Brain pericyte (primary cell): ENCODE results near the gene KMO.

ENCODE experiments used
- DNase-seq: peaks from one replicate; pipeline ENCODE4 v3.0.0-alpha.2; 2012; ENCODE audit warnings: low read depth, low spot score

The KMO gene

DNA sequence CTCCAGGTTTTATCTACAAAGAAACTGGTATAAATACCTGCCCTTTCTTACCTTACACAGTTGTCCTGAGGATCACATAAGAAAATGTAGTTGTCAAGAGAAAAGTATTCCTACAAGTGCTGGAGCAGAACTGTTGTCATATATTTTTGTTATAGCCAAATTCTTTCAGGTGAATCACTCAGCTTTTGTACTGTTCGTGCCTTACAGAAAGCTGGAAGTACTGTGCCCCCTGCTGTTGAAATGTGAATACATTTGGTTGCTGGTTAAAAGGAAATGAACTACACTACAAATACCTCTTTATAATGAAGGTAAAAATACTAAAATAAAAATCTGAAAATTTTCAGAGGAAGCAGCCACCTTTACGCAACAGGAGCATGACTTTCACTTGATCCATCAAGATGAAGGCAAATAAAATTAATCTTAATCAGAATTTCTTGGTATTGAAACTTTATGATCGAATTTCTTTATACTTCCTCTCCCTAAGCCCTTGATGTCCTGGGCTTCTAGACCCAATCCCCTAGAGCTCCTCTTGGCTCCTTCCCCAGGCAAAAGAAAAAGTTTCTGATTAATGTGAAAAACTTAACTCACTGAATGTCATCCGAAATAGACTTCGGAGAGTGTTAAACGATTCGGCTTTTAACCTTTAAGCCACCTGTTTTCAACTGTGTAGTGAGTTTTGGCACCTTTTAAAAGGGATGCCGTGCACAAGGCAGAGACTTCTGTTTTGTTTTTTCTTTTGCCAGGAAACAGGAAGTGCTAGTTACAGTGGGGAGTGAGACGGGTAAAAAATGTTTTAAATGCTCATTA, 95.5 kb downstream of the KMO start:
- no peak for DNase-seq

DNA sequence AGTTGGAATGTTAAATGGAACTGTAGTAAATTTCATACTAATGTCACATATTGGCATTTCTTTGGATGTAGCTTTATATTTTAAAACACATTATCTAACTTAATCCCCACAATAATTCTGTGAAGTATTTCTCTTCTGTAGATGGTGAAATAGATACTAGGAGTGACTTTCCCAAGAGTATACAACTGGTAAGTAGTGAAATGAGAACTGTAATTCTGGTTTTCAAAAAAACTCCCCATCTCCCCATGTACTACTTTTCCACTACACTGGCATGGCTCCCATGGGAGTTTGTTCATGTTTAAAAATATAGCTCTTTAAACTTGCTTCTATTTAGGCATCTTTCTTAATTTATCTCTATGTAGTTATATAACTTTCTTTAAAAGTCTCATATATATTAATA, 97.8 kb downstream of the KMO start:
- no peak for DNase-seq

DNA sequence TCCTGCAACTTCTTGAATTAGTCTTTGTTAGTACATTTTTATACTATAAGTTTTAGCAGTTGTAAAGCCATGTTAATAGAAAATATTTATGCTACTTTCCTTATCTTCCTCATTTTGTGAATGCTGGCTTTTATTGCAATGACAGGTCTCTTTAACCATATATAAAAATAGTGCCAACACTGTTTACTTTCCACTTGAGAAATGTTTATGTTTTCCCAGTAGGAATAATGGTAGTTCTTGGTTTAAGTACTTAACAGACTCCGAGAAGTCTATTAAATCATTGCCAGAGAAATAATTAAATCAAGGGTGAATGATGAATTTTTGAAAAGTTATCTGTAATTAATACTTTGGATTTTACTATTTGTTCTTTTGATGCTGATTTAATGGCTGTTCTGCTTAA, 98.3 kb downstream of the KMO start:
- no peak for DNase-seq

DNA sequence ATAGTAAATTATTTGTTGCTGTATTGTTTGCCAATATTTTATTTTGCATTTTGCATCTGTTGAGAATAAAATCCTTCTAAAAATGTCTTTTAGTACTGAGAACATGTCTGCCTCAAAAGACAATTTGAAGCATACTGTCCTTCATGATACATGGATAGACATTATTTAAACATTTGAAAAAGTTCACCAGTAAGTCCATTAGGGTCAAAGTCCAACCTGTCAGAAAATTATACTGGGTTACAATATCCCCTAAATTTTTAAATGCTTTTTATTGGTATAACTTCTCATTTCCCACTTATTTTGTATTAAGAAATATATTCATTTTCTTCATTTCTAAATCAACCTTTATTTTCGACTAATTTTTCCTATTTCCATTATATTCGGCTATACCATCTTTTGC, 98.7 kb downstream of the KMO start:
- DNase-seq: no peak

DNA sequence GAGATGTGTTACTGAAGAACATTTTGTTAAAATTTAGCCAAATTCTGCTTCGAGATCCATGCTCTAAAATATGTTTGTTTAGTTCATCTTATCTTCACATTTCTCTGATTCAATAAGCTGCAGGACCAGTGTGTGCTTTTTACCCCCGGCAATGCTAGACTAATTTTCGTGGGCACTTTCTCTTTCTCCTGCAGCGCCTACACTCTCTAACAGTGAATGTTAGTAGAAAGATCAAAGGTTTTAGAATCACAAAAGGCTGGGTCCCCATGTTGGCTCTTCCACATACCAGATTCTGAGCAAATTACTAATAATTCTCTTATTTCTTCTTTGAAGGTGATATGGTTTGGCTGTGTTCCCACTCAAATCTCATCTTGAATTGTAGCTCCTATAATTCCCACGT, 99.5 kb downstream of the KMO start:
- DNase-seq: no peak

DNA sequence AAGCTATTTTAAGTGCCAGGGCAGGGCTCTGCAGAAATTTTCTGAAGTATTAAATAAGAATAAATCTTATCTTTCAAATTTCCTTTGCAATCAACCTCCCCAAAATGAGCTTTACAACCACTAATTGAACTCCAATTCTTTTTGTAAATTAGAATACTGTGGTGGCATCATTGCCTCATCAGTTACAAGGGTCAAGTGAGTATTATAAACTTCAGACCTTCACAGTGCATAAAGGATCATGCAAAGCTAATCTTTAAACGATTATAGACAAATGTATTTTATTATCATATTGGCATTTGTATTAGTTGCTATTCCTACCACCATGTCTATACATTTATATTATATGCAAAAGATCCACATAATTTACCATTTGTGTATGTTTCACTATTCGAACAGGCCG, 100.8 kb downstream of the KMO start:
- no peak for DNase-seq

DNA sequence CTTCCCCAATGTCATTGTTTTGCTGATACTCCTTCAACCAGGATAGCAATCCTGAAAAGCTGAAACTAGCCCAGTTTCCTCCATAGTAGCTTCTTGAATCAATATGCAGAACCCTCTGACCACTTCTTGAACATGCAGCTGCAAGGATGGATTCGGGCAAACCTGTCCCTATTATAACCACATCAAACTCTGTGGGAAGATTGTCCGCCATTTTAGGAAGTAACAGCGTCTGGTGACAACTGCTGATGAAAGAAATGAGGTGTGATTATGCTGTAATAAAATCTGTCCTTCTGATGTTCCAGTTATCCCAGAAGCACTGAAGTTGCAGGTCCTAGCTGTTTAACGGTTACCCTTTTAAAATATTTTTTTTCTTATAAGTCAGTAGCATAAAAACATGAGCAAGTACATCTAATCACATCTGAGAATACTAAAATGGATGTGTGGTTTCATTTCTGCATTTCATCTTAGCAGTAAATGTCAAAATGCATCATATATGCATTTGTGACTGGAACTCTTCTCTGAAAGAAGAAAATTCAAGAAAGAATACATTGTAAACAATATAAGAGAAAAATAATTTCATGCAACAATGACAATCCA, 103.5 kb downstream of the KMO start:
- DNase-seq: no peak

DNA sequence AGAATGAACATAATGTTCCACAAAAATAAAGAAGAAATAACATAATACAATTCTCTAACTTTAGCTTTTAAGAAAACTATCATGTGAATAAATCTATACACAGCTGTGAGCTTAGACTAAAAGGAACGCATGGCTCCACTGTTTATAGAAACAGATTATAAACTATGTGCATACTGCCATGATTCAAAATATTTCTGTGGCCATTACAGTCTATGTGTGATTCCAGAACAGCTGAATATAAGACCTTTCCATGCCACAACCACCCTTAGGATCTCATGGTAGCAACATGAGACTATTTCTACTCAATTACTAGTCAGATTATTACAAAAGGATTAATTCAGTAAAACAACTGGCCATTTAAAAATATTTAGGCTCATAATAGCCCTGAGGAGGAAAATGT, 104.1 kb downstream of the KMO start:
- DNase-seq: no peak

DNA sequence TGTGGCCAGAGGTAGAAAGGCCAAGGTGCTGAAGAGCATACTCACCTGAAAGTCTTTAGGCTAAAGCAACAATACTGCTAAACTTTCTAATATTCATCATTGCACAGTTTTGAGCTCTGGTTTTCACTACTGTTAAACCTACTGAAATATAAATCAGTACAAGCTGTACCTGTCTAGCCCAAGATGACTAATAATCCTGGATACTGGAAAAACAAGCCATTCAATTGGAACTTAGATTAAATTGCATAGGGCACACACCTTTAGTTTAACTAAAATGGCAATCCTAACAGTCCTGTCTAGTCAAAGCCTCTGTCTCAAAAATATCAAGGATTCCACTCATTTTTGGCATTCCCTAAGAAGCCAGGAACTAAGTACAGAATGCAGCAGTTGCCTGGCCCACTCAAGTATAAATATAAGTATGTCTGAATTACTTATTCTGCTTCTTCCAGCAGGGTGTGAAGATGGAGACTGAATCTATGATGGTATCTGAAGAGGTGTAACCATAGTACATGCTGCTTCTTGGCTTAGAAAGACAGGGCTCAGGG, 104.9 kb downstream of the KMO start:
- no peak for DNase-seq

DNA sequence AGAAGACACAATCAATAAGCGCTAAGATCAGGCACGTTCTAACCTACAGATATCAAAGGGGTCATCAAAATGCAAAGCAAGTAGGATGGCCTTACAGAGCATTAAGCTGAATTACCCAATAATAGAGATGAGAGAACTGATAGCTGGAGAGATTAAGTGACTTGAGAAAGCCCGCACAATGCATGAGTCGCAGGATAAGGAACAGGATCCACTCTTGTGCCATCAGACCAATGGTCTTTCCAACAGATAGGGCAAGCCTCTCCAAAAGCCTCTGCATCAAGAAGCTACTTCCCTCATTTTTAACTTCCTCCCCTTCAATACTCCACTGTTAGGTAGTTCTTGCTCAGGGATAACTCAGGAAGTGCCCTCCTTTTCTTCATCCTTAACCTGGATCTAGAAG, 105.4 kb downstream of the KMO start:
- DNase-seq: no peak

DNA sequence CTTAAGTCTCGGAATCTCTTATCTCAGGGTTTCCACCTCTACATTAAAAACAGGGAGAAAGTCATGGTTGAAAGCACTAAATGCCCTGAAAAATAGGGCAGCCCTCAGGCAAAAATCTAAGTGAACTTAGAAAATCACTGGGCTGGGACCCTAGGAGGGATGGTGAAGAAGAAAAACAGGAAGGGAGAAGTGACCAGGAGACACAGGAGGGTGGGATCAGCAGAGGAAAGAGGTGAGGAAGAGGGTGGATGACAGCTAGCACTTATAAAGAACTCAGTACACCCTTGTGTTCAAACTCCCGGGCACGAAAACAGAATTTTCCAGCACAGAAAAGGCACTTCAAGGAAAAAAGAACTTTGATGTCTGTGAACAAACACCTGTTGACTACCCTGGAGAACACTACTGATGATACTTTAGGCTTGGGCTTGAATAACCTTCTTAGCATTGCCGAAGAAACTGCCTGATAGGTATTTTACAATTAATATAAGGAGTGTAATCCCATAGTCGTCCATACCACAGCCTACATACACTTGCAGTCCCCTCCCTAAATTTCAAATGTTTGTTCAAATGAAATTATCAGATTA, 106.0 kb downstream of the KMO start:
- no peak for DNase-seq

DNA sequence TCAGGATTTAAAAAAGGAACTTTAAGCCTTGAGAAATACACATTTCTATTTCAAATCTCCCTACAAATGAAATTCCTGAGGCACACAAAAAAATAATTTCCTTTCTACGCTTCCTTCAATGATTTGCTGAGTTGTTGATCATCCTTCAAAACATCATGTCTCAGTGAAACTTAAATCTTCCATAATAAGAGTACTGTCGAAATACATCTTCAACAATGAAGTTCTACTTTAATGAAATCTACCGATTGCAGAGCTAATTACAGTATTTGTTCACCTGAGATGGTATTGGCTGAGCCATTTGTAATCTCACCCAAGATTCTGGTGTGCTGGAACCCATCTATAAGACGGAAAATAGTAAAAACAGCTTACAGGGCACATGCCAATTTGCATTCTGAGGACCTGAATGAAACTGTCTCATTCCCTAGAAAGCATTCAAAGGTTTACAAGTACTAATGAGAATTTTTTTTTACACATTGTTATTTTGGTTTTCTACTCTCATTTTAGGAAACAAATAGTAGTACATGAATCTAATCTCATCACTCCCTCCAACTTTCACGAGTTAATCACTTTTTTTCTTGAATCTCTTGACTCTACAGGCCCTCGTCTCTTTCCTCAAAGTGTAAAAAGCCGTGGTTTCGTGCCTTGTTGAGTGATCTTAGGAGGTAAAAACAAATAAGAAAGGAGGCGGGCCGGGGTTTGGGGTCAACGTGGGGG, 106.9 kb downstream of the KMO start:
- no peak for DNase-seq

DNA sequence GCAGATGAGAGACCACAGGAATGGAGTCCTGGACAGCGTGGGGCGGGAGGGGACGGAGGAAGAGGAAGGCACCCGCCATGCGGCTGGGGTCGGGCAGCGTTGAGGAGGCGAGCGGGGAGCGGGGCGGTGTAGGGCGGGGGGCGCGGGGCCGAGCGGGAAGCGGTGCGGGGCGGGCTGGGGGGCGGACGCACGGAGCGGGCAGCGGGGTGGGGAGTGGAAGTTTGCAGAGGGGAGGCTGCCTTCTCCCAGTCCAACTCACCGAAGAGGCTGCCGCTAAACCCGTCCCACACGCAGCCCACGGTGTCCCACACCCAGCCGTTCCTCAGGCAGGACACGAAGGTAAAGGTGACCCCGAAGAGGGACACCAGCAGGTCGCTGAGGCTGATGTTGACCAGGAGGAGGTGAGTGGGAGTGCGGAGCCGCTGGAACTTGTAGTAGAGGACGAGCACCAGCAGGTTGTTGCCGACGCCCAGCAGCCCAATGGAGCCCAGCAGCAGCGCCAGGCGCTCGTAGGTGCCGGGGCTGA, 107.5 kb downstream of the KMO start:
- no peak for DNase-seq

DNA sequence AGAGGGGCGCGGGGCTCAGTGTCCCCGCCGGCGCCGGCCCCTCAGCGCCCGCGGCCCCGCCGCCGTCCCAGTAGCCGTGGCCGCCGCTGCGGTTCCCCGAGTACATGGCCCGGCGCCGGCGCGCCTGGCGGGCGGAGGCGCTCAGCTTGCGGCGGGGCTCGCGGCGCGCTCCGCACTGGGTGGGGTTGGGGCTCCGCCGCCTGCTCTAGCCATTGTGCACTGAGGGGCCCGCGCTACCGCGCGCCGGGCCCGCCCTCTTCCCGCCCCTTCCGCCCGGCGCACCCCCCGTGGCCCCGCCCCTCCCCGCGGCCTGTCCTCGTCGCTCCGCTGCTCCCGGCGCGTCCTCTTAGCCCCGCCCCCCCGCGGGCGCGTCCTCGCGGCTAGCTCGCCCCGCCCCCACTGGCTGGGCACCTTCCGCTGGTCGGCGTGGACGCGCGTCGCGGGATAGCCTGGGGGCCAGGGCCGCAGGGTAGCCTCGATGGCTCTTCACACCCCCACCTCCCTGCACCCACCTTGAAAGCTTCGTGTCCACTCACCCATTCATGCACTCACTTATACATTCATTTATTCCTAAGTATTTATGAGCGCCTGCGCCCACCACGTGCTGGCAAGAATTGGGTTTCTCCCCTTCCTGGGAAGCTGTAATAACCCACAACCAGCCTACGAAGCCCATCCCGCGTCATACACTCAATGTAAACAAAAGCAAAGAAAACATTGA, 108.1 kb downstream of the KMO start, which contains the start of the genes CHML and OPN3:
Gene CHML, minus strand, starts transcription at position 221 of the 718 bp plus-strand sequence. CDS start 4,603 bp downstream, outside the sequence.
Gene OPN3, minus strand, starts transcription at position 221 of the 718 bp plus-strand sequence. Its CDS starts 115 bp downstream, at position 106.
- peak; percentile 16 for DNase-seq

DNA sequence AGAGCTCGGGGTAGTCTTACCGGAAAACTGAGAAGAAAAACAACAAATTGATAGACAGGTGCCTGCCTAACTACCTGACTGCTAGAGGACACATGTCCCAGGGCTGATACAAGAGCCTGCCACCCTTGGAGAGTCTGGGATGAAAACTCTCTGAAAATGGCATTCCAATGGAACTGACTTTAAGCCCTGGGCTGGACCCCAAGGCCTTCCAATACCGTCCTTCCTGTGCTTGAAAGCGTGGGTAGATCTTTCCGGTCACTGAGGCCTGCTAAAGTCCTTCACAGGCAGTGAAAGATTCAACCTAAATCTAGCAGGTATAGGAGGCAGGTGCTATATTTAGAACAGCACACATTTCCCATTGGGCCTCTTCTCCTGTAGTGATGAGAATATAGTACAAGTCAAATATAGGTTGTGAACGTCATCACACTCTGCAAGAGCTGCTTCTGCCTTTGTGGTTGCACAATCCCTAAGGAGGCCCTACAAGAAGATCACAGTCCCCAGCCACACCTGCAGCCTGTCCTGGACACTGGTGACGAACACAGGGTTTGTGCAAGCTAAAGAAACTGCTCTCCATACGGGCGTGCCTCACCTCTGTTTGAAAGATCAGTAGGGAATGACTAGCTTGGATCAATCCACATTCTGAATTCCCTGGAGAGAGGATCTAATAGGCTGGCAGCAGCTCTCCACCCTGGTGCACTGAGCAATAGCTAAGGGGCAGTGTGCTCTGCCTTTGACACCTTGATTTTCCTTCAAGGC, 108.9 kb downstream of the KMO start:
- DNase-seq: no peak

DNA sequence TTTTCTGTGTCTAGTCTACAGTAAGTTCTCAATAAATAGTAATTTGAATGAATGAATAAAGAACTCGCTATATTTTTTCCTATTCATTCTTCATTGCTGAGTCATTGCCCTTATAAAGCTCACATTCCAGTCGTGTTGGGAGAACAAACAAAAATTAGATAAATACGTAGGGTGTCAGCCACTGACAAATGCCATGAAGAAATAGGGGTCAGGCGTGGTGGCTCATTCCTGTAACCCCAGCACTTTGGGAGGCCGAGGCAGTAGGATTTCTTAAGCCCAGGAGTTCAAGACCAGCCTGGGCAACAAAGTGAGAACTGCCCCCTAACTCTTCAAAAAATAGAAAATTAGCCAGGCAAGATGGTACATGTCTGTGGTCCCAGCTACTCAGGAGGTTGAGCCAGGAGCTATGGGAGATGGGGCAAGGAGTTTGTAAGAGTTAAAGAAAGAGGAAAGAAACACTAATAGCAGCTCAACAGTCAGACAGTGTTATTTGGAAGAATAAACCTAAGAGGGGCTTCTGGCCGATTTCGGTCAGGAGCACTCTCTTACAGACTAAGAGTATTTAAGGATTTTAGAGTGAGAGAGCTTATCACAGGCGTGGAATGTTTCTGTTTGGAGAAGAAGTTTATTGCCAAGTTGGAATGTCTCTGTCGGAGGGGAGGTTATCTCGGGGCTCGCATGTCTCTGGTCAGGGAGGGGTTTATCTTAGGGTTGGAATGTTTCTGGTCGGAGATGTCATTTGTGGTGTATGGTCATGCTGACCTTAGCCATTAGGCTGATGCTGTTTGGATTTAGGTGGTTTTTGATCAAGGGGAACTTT, 109.8 kb downstream of the KMO start:
- no peak for DNase-seq

DNA sequence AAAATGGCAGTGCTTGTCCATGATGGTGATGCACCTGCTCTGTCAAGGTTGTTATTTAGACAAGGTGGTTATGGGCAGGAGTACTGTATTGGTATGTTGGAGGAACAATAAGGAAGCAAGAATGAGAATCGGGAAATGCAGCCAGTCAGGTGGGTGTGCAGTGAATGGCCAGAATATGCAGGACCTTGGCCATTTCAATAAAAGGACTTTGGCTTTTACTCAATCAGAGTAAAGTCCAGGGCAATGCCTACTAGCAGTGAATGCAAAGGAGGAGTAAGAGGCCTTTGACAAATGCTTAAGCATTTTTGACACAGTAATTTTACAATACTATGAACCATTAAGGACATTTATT, 110.4 kb downstream of the KMO start:
- DNase-seq: no peak

DNA sequence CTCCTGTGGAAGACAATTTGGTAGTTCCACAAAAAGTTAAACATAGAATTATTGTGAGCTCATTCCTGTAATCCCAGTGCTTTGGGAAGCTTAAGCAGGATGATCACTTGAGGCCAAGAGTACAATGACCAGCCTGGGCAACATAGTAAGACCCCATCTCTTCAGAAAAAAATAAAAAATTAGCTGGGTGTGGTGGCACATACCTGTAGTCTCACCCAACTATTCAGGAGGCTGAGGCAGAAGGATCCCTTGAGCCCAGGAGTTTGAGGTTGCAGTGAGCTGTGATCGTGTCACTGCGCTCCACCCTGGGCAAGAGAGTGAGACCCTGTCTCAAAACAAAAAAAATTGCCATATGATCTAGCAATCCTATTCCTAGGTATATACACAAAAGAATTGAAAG, 112.1 kb downstream of the KMO start:
- DNase-seq: no peak

DNA sequence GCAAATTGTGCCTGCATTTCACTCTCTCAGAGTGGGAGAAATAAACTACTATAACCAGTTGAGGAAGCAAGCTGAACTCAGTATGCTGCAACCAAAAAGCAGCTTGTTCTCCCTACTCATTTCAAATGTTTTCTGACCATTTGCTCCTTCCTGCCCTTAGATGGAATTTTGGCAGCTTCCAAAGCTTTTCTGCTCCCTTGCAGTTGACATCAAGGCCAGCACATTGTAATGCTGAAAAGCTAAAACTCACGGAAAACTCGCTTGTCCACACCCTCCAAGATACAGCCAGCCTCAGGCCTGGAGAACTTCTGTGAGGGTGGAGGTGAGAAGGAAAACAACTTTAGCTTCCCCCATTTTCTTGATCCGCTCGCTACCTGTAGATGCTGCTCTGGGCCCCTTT, 113.0 kb downstream of the KMO start:
- DNase-seq: no peak
